Measurements from ENCODE around the gene RUNX2.
A peak's percentile ranks its signal among the peaks of the same experiment; 100 is the strongest.
"Not testable (repeated sequence)": the region's sequence is repeated elsewhere in the genome, so short reads cannot be mapped to it uniquely, and the experiment has no call there.

The RUNX2 gene

GRCh38 chr6:45648262-45648620 lies 320.1 kb downstream of the RUNX2 start:
- DNase-seq (ENCODE audit: low spot score), result no peak

- no peak for DNase-seq (ENCODE audit: low spot score)
Observed at GRCh38 chr6:45650524-45651135, 322.5 kb downstream of the RUNX2 start.

- no peak for DNase-seq (ENCODE audit: low spot score)
Observed at GRCh38 chr6:45651301-45651700, 323.2 kb downstream of the RUNX2 start.

- no peak for DNase-seq (ENCODE audit: low spot score)
Observed at GRCh38 chr6:45652416-45652815, 324.3 kb downstream of the RUNX2 start.

GRCh38 chr6:45653117-45653883 lies 325.2 kb downstream of the RUNX2 start:
- DNase-seq (ENCODE audit: low spot score), result no peak

- DNase-seq (ENCODE audit: low spot score), result no peak
Observed at GRCh38 chr6:45654673-45655072, 326.5 kb downstream of the RUNX2 start.

GRCh38 chr6:45655745-45656476 lies 327.8 kb downstream of the RUNX2 start:
- no peak for DNase-seq (ENCODE audit: low spot score)

- no peak for DNase-seq (ENCODE audit: low spot score)
Observed at GRCh38 chr6:45657226-45657625, 329.1 kb downstream of the RUNX2 start.

GRCh38 chr6:45658400-45658799 lies 330.3 kb downstream of the RUNX2 start:
- no peak for DNase-seq (ENCODE audit: low spot score)

- no peak for DNase-seq (ENCODE audit: low spot score)
Observed at GRCh38 chr6:45658958-45659357, 330.8 kb downstream of the RUNX2 start.

- no peak for DNase-seq (ENCODE audit: low spot score)
Observed at GRCh38 chr6:45661661-45662060, 333.5 kb downstream of the RUNX2 start.

GRCh38 chr6:45663251-45664221 lies 335.4 kb downstream of the RUNX2 start:
- DNase-seq (ENCODE audit: low spot score), result peak; percentile 38

GRCh38 chr6:45664707-45665106 lies 336.6 kb downstream of the RUNX2 start:
- no peak for DNase-seq (ENCODE audit: low spot score)

- no peak for DNase-seq (ENCODE audit: low spot score)
Observed at GRCh38 chr6:45665859-45666258, 337.7 kb downstream of the RUNX2 start.

GRCh38 chr6:45666846-45667245 lies 338.7 kb downstream of the RUNX2 start:
- no peak for DNase-seq (ENCODE audit: low spot score)

- DNase-seq (ENCODE audit: low spot score), result no peak
Observed at GRCh38 chr6:45667300-45667699, 339.2 kb downstream of the RUNX2 start.

- DNase-seq (ENCODE audit: low spot score), result no peak
Observed at GRCh38 chr6:45667766-45668165, 339.6 kb downstream of the RUNX2 start.

- DNase-seq (ENCODE audit: low spot score), result no peak
Observed at GRCh38 chr6:45668705-45669104, 340.6 kb downstream of the RUNX2 start.

- DNase-seq (ENCODE audit: low spot score), result not testable (repeated sequence)
Observed at GRCh38 chr6:45673167-45673566, 345.0 kb downstream of the RUNX2 start.

- DNase-seq (ENCODE audit: low spot score), result not testable (repeated sequence)
Observed at GRCh38 chr6:45675166-45675565, 347.0 kb downstream of the RUNX2 start.

GRCh38 chr6:45675634-45676033 lies 347.5 kb downstream of the RUNX2 start:
- DNase-seq (ENCODE audit: low spot score), result no peak

- DNase-seq (ENCODE audit: low spot score), result no peak
Observed at GRCh38 chr6:45676380-45676779, 348.2 kb downstream of the RUNX2 start.
